NCI-H748 (cell line): ENCODE results near the gene HTATIP2.
"Not testable (repeated sequence)": the region's sequence is repeated elsewhere in the genome, so short reads cannot be mapped to it uniquely, and the experiment has no call there.

Source experiments
- DNase-seq: peaks from one replicate; lab custom pipeline; 2025; ENCODE audit not compliant: unreplicated experiment; lab: John Stamatoyannopoulos, UW

HTATIP2 gene

GRCh38 chr11:20363500-20364340 lies at the start of gene HTATIP2:
TSS of gene HTATIP2 (plus strand) at chr11:20363714. CDS start at chr11:20364238, 524 bp downstream.
- peak; percentile 73 for DNase-seq

DNA sequence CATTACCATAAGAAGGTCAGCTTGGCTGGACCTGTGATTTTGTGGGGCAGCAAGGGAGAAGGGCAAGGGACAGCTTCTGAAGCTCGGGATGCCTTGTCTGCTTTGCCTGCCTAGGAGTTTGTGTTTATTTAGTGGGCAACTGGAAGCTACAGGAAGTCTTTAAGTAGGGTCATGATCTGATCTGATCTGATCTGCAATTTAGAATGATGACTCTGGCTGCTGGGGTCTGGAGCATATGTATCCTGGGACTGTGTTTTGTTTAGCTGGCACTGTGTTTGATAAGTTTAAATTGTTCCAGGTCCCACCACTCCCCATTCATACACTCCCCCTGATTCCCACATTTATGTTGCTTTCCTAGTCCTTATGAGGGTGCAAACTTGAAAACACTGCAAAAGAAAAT lies 47.7 kb upstream of the HTATIP2 start:
- peak; percentile 17 for DNase-seq

GRCh38 chr11:20321177-20321576 lies 42.3 kb upstream of the HTATIP2 start:
- no peak for DNase-seq

DNA sequence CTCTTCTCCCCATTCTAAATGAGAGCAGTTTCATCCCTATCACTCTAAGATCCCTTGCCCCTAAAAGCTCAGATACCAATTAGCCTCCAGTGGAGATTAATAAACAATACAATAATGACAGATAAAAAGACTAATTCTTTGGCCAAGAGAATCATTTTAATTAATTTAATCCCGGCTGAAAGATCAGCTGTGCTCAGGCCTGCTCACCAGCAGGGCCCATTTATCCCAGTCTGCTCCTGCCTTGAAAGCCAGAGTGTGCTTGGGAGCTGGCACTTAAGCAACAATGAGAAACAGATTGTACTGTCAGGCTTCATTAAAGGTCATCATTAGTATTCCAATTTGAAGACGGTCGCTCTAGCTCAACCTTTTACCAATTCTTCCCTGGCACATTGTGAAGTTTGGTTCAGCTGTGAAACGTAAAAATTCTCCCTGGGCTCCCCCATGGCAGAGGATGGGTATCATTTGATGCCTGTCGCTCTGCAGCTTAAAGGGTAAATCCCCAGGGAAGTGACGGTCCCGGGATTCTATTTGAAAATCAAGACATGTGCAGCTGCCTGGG lies 36.1 kb upstream of the HTATIP2 start:
- DNase-seq, result no peak

DNA sequence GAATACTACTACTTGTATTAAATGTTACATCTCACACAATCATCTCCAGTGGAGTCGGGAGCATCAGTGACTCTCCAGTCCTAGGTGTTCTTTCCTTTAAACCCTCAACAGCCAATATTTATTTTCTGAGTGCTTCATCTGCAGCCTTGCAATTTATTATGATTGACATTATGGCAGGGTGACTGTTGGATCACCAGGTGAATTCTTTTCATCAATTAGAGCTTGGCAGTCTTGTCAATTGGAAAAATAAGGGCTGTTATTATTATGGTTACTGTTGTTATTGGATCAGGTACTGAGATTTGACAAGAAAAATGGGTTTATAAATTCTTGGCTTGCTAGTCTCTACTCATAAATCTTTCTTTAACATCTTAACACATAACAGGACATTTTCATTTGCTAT lies 27.5 kb upstream of the HTATIP2 start:
- no peak for DNase-seq

DNA sequence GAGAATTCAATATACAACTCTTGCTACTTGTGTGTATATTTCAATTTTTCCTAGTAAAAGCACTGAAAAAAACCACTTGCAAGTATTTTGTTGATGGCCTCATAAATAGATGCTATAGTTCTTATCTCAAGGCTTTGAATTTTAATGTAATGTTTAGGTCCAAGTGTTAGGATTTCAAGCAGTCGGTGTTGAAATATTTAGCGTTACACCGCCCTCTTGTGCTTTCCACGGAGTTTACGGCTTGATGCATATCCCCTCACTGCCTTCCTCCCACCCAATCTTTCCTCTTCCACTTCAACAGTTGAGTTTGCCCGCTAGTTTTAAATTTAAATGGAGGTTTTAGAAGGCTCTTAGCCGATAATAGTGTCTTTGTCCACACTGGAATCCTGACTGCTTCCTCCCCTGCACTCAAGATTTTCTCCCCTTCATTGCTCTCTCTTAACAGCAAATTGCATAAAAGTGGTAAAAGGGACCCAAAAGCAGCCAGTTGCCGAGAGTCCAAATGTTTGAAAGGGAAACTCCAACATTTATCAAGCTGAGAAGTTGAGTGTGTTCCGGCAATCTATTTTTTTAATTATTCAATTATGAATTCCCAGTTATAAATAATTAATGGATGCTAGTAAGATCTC lies 25.9 kb upstream of the HTATIP2 start:
- DNase-seq, result peak; percentile 72

DNA sequence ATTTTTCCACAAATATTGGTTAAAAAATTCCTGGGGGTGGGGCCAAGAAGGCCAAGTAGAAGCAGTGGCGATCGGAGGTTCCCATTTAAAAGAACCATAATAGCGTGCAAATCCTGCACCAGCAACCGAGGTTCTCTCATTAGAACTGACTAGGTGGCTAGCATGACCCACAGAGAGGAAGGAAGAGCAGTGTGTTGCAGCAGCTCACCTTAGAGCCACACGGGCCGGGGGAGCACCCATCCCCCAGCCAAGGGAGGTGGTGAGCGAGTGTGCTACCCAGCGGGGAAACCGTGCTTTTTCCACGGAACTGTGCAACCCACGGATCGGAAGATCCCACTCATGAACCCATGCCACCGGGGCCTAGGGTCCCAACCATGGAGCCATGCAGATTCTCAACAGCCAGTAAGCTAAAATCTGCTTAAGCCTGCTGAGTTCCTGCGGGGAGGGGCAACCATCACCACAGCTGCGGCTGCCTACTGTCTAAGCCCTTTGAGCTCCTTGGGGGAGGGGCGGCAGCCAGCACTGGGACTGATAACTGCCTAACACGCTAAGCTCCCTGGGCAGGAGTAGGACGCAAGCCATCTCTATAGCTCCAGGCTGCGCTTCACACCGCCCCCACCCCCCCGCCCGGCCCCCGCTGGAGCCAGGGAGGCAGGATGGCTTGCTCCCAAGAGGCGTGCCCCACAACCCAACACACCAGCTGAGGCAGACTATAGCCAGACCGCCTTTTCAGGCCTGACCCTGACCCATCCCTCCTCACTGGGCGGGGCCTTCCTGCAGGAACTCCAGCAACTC lies 21.0 kb upstream of the HTATIP2 start:
- DNase-seq, result no peak

- no peak for DNase-seq
Measured at GRCh38 chr11:20351136-20351535, 12.4 kb upstream of the HTATIP2 start.

GRCh38 chr11:20351751-20352262 lies 11.7 kb upstream of the HTATIP2 start:
- no peak for DNase-seq

DNA sequence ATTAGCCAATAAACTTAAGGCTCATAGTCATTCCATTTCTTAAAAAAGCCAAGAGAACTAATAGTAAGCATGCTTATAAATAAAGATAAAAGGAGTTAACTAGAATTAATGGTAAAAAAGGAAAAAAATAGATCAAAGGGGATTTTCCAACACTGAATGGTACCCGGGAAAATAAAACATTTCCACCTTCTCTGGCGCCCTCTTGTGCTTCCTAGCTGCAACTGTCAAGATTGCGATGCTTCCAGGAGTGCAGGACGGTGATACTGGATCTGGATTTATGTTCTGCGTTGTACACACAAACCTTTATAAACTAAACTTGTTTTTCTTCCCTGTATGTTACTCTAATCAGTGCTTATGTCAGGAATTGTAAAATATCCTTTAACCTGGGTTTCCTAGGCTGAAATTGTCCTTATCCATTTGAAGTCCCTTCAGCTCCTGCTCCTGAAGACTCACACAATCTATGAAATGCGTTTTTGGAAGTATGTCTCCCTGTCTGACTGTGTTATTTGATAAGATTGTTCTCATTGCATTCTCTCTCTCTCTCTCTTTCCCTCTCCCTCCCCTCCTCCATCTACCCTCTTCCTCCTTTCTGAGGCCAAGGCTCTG lies 9.6 kb upstream of the HTATIP2 start:
- peak; percentile 59 for DNase-seq

- DNase-seq, result peak; percentile 66
Measured at GRCh38 chr11:20355221-20356219, 8.0 kb upstream of the HTATIP2 start.

DNA sequence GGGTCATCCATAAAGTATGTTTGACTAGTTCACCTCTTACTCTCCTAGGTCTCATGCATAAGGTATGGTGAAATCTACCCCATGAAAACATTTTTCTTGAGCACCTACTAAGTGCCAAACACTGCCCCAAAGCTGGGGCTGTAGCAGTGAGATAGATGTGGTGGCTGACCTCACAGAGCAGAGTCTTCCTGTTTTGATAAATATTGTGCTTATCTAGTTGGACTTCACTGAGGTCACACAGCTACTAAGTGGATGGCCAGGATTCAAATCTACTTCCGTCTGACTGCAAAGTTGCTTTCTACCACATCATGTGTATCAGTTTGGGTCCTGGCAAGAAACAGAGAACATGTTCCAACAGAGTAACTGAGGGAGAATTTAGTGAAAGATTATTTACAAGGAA lies 6.4 kb upstream of the HTATIP2 start:
- no peak for DNase-seq

DNA sequence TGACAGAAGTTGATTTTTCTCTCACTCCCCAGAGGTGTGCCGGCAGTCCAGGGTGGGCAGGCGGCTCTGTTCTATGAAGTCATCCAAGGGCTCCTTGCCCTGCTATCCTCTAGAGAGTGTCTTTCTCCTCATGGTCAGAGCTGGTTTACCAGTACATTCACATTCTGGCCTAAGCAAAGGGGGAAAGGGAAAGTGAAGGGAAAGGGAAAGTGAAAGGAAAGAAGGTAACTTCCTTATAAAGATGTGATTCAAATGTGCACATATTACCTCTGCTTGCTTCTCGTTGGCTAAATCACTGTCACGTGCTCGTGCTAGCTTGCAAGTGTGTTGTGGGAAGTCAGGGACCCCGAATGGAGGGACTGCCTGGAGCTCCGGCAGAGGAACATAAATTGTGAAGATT lies 2.9 kb upstream of the HTATIP2 start:
- DNase-seq, result no peak

- DNase-seq, result no peak
Measured at GRCh38 chr11:20362481-20362880, 1.0 kb upstream of the HTATIP2 start.

DNA sequence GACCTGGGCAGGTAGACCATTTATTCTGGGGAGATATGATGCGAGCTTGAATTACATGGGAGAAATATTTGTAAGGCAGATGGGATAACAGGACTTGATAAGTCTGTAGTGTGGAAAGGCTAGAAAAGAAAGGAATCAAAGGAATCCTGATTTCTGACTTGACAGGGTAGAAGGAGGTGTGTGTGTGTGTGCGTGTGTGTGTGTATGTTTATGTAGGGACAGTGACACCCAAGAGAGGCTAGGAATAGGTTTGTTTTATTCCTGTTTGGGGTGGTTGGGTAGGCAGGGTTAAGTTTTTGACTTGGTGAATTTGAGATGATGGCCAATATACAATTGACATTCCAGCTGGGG lies 390 bp upstream of the HTATIP2 start:
- no peak for DNase-seq

GRCh38 chr11:20364341-20364792 lies 853 bp downstream of the HTATIP2 start:
- peak; percentile 31 for DNase-seq

- not testable (repeated sequence) for DNase-seq
Measured at GRCh38 chr11:20365465-20365864, 2.0 kb downstream of the HTATIP2 start.

- no peak for DNase-seq
Measured at GRCh38 chr11:20367313-20367948, 3.9 kb downstream of the HTATIP2 start.

DNA sequence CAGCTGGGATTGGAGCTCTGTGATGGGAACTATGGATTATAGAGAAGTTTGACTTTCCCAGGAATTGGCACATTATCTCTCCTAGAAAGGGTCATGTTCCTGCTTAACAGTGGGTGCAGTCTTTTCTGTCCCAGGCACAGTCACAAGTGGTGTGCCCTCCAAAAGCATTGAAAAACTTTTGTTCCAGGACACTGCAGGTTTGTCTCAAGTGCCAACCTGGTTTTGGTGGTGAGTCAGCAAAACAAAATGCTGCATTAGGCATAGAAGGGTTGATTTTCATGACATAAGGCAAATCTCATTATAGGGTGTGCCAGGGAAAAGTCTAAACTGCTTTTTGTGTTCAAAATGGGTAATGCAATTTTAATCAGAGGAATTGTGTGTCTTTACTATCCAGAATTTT lies 4.9 kb downstream of the HTATIP2 start:
- DNase-seq, result no peak
